ENCODE measurements around the gene GTF2H3. TPM values are rescaled to one million over a fixed set of nuclear protein-coding genes. Genes with fewer than 3 reads are reported as not detected.

GTF2H3 gene
- total RNA-seq, 4 donors from 2014 or later, result 16.2 to 23.4 (median 22.0) TPM

- TF ChIP-seq CTCF (IDR thresholded peaks at IDR 0.05), result no peak
- no peak for DNase-seq (ENCODE audit: low spot score)
- ATAC-seq (ENCODE audit: low FRiP score), result no peak
Observed at GRCh38 chr12:123678981-123679380, 45.4 kb downstream of the GTF2H3 start.

- TF ChIP-seq CTCF (IDR thresholded peaks at IDR 0.05), result no peak
- no peak for DNase-seq (ENCODE audit: low spot score)
- no peak for ATAC-seq (ENCODE audit: low FRiP score)
Observed at GRCh38 chr12:123681605-123682004, 48.0 kb downstream of the GTF2H3 start.

GRCh38 chr12:123683964-123684363 is 50.3 kb downstream of the GTF2H3 start:
- ATAC-seq (ENCODE audit: low FRiP score) (no peak), DNase-seq (ENCODE audit: low spot score) (no peak)

GRCh38 chr12:123686636-123687190 is 53.1 kb downstream of the GTF2H3 start:
- DNase-seq (ENCODE audit: low spot score) (no peak), ATAC-seq (ENCODE audit: low FRiP score) (no peak)
- TF ChIP-seq CTCF (IDR thresholded peaks at IDR 0.05), result no peak

More at GRCh38 chr12:123683964-123684363, 50.3 kb downstream of the GTF2H3 start:
- TF ChIP-seq CTCF (IDR thresholded peaks at IDR 0.05), result no peak

- no peak for DNase-seq (ENCODE audit: low spot score)
- no peak for ATAC-seq (ENCODE audit: low FRiP score)
- no peak for TF ChIP-seq CTCF (IDR thresholded peaks at IDR 0.05)
Observed at GRCh38 chr12:123690191-123690840, 56.7 kb downstream of the GTF2H3 start.

- TF ChIP-seq CTCF (IDR thresholded peaks at IDR 0.05), result no peak
- ATAC-seq (ENCODE audit: low FRiP score) (no peak), DNase-seq (ENCODE audit: low spot score) (no peak)
Observed at GRCh38 chr12:123696207-123696606, 62.6 kb downstream of the GTF2H3 start.

GRCh38 chr12:123696646-123697045 is 63.0 kb downstream of the GTF2H3 start:
- DNase-seq (ENCODE audit: low spot score), result no peak
- no peak for ATAC-seq (ENCODE audit: low FRiP score)
- no peak for TF ChIP-seq CTCF (IDR thresholded peaks at IDR 0.05)

All from omental fat pad (tissue), 4 donors.